HFFc6 (cell line): ENCODE data around the gene PIP4K2C. TPM values are rescaled to one million over a fixed set of nuclear protein-coding genes. Genes with fewer than 3 reads are reported as not detected.
"Not testable (repeated sequence)": the region's sequence is repeated elsewhere in the genome, so short reads cannot be mapped to it uniquely, and the experiment has no call there.

Experiments
- DNase-seq: peaks from one replicate; pipeline ENCODE4 v3.0.0-alpha.2; 2018
- H3K27ac Mint-ChIP-seq: 2 replicates; pipeline ENCODE4 v1.8.0; 2020; ENCODE audit warnings: mild to moderate bottlenecking, mixed read lengths
- H3K27me3 Mint-ChIP-seq: 2 replicates; pipeline ENCODE4 v1.8.0; 2021; ENCODE audit warnings: mild to moderate bottlenecking, moderate library complexity, mixed read lengths; ENCODE audit not compliant: insufficient read depth
- H3K36me3 Mint-ChIP-seq: 2 replicates; pipeline ENCODE4 v1.8.0; 2021; ENCODE audit warnings: low read depth, mixed read lengths
- H3K4me1 Mint-ChIP-seq: 2 replicates; pipeline ENCODE4 v1.8.0; 2020; ENCODE audit warnings: low read depth, mixed read lengths
- H3K4me3 Mint-ChIP-seq: 2 replicates; pipeline ENCODE4 v1.8.0; 2020; ENCODE audit warnings: mild to moderate bottlenecking, moderate library complexity, mixed read lengths
- H3K9me3 Mint-ChIP-seq: 2 replicates; pipeline ENCODE4 v1.8.0; 2020; ENCODE audit warnings: mild to moderate bottlenecking, mixed read lengths
- total RNA-seq, 6 experiments: library from RNA; stranded (reverse); fragmentation: NEBNext Ultra II Directional; extraction: Animal tissue kit (Norgen Biotek cat#: 25700); gene quantifications; 2 replicates in 1 of 6; 3 replicates in 5 of 6; pipeline ENCODE4 v1.2.3, GENCODE V29; 2021
- TF ChIP-seq, protein P1 (sequence below): fragments of 200-600 bp; sonication (generic); IDR thresholded peaks from 2 replicates; pipeline ENCODE4 v1.5.0; 2021; ENCODE audit warnings: antibody characterized with exemption, mild to moderate bottlenecking

The PIP4K2C gene
- total RNA-seq, 6 experiments from 2014 or later, result 21.1 to 33.1 (median 24.3) TPM

DNA sequence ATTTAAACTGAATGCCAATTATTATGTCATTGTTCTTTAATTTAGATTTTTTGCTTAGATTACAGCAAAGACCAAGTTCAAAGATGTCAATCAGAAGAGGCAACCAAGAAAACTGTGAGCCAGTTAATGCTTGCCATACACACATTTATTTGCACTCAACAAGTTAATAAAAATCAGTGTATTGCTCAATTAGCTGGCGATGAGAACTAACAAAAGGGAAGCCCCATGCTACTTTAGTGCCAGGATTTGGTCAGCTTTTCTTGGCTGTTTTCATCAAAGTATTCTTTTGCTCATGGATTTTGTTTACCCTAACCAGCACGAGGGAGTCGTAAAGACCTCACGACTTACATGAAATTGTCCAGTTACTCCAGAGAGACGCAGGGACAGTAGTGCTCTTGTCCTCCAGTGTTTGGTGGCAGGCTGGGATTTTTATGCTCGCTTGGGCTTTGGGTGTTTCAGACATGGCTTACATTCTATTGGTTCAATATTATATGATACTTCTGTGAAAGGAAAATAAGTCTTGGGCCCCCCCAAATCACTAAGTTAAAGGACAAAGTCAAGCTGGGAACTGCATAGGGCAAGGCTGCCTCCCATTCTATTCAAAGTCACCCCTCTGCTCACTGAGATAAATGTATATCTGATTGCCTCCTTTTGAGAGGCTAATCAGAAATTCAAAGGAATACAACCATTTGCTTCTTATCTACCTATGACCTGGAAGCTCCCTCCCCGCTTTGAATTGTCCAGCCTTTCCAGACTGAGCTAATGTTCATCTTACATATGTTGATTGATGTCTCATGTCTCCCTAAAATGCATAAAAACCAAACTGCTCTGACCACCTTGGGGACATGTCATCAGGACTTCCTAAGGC is 49.4 kb downstream of the PIP4K2C start:
- H3K27ac Mint-ChIP-seq, result no peak overlapping the region
- H3K27me3 Mint-ChIP-seq, result peaks cover 14% of the 10 kb centered on the region; the same call in 1 of the 2 replicates
- H3K4me3 Mint-ChIP-seq, result no peak overlapping the region
- H3K4me1 Mint-ChIP-seq, result no peaks in the 10 kb centered on the region
- H3K9me3 Mint-ChIP-seq, result peaks cover 10% of the 10 kb centered on the region
- no peaks in the 10 kb centered on the region for H3K36me3 Mint-ChIP-seq
- TF ChIP-seq, protein P1, sequence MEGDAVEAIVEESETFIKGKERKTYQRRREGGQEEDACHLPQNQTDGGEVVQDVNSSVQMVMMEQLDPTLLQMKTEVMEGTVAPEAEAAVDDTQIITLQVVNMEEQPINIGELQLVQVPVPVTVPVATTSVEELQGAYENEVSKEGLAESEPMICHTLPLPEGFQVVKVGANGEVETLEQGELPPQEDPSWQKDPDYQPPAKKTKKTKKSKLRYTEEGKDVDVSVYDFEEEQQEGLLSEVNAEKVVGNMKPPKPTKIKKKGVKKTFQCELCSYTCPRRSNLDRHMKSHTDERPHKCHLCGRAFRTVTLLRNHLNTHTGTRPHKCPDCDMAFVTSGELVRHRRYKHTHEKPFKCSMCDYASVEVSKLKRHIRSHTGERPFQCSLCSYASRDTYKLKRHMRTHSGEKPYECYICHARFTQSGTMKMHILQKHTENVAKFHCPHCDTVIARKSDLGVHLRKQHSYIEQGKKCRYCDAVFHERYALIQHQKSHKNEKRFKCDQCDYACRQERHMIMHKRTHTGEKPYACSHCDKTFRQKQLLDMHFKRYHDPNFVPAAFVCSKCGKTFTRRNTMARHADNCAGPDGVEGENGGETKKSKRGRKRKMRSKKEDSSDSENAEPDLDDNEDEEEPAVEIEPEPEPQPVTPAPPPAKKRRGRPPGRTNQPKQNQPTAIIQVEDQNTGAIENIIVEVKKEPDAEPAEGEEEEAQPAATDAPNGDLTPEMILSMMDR, result no peak
- no peak for DNase-seq

GRCh38 chr12:57641699-57642442 is 50.9 kb downstream of the PIP4K2C start:
- Mint-ChIP-seq H3K9me3 (peaks cover 20% of the 10 kb centered on the region), H3K27ac (no peak overlapping the region), H3K4me1 (no peaks in the 10 kb centered on the region), H3K4me3 (no peak overlapping the region), H3K27me3 (peaks cover 14% of the 10 kb centered on the region; the same call in 1 of the 2 replicates), H3K36me3 (peaks cover 5% of the 10 kb centered on the region; the same call in 1 of the 2 replicates)
- TF ChIP-seq, protein P1, result no peak
- DNase-seq, result no peak

DNA sequence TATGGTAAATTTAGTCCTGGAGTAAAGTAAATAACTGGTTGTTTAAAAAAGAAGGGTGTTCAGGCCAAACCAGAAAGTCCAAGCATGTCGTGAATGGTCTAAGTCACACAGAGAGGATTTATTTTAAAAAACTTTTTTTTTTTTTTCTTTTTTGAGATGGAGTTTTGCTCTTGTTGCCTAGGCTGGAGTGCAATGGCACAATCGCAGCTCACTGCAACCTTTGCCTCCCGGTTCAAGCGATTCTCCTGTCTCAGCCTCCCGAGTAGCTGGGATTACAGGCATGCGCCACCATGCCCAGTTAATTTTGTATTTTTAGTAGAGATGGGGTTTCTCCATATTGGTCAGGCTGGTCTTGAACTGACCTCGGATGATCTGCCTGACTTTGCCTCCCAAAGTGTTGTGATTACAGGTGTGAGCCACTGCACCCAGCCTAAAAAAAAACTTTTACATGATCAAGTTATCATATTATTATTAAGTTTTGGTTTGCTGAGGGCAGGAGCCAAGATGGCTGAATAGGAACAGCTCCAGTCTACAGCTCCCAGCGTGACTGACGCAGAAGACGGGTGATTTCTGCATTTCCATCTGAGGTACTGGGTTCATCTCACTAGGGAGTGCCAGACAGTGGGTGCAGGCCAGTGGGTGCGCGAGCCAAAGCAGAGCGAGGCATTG is 55.1 kb downstream of the PIP4K2C start:
- peaks cover 20% of the 10 kb centered on the region for H3K9me3 Mint-ChIP-seq
- H3K27me3 Mint-ChIP-seq, H3K4me3 Mint-ChIP-seq, H3K27ac Mint-ChIP-seq, H3K4me1 Mint-ChIP-seq, H3K36me3 Mint-ChIP-seq: not testable (repeated sequence)
- peak; percentile 35 for DNase-seq

DNA sequence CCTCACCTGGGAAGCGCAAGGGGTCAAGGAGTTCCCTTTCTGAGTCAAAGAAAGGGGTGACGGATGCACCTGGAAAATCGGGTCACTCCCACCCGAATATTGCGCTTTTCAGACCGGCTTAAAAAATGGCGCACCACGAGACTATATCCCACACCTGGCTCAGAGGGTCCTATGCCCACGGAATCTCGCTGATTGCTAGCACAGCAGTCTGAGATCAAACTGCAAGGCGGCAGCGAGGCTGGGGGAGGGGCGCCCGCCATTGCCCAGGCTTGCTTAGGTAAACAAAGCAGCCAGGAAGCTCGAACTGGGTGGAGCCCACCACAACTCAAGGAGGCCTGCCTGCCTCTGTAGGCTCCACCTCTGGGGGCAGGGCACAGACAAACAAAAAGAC is 55.7 kb downstream of the PIP4K2C start:
- H3K27me3 Mint-ChIP-seq, H3K36me3 Mint-ChIP-seq, H3K4me3 Mint-ChIP-seq, H3K27ac Mint-ChIP-seq, DNase-seq, H3K4me1 Mint-ChIP-seq: not testable (repeated sequence)
- peaks cover 20% of the 10 kb centered on the region for H3K9me3 Mint-ChIP-seq

Other genes starting within 250 kb of the PIP4K2C start
- 10 to 100 TPM; 33.7 to 39.4 (median 37.9) TPM for gene R3HDM2, start 160.1 kb upstream of the PIP4K2C start, total RNA-seq
- not detected for gene INHBC, start 156.4 kb upstream of the PIP4K2C start, total RNA-seq
- under 1 TPM in 5 of 6 experiments, not detected in 1; 0.12 to 0.34 (median 0.18) TPM for gene INHBE, start 135.9 kb upstream of the PIP4K2C start, total RNA-seq
- gene GLI1, start 131.4 kb upstream of the PIP4K2C start, total RNA-seq, result 1 to 10 TPM; 3.9 to 5.8 (median 4.6) TPM
- gene ARHGAP9, start 111.3 kb upstream of the PIP4K2C start, total RNA-seq, result under 1 TPM in 5 of 6 experiments, not detected in 1; 0.11 to 0.85 (median 0.21) TPM
- gene MARS1, start 103.1 kb upstream of the PIP4K2C start, total RNA-seq, result 100 to 1,000 TPM; 179 to 207 (median 193) TPM
- gene DDIT3, start 70.7 kb upstream of the PIP4K2C start, total RNA-seq, result 10 to 100 TPM in 4 of 6 experiments, 1 to 10 TPM in 2; 9.4 to 10.8 (median 10.2) TPM
- 10 to 100 TPM; 40.7 to 43.6 (median 42.1) TPM for gene MBD6, start 68.4 kb upstream of the PIP4K2C start, total RNA-seq
- gene DCTN2, start 44.0 kb upstream of the PIP4K2C start, total RNA-seq, result 100 to 1,000 TPM; 110 to 123 (median 116) TPM
- gene KIF5A, start 41.1 kb upstream of the PIP4K2C start, total RNA-seq, result 1 to 10 TPM; 1.0 to 1.8 (median 1.2) TPM
- 10 to 100 TPM; 17.7 to 21.0 (median 19.2) TPM for gene DTX3, start 13.6 kb downstream of the PIP4K2C start, total RNA-seq
- gene ARHGEF25, start 20.2 kb downstream of the PIP4K2C start, total RNA-seq, result 10 to 100 TPM; 10.2 to 21.9 (median 11.9) TPM
- 1 to 10 TPM; 1.4 to 3.1 (median 2.3) TPM for gene B4GALNT1, start 42.0 kb downstream of the PIP4K2C start, total RNA-seq
- gene OS9, start 102.9 kb downstream of the PIP4K2C start, total RNA-seq, result 100 to 1,000 TPM; 150 to 158 (median 156) TPM
- gene AGAP2, start 147.6 kb downstream of the PIP4K2C start, total RNA-seq, result under 1 TPM; 0.14 to 0.18 (median 0.14) TPM
- gene TSPAN31, start 153.8 kb downstream of the PIP4K2C start, total RNA-seq, result 10 to 100 TPM; 20.3 to 32.3 (median 24.3) TPM
- gene CDK4, start 161.1 kb downstream of the PIP4K2C start, total RNA-seq, result 100 to 1,000 TPM; 112 to 140 (median 116) TPM
- gene MARCHF9, start 163.9 kb downstream of the PIP4K2C start, total RNA-seq, result 1 to 10 TPM in 4 of 6 experiments, under 1 TPM in 2; 0.94 to 3.2 (median 1.2) TPM
- 1 to 10 TPM in 3 of 6 experiments, under 1 TPM in 3; 0.57 to 1.8 (median 0.96) TPM for gene CYP27B1, start 175.9 kb downstream of the PIP4K2C start, total RNA-seq
- 10 to 100 TPM; 30.0 to 41.8 (median 36.0) TPM for gene METTL1, start 180.9 kb downstream of the PIP4K2C start, total RNA-seq
- gene EEF1AKMT3, start 181.4 kb downstream of the PIP4K2C start, total RNA-seq, result 1 to 10 TPM; 6.3 to 9.0 (median 7.8) TPM
- 10 to 100 TPM; 28.6 to 36.8 (median 33.7) TPM for gene TSFM, start 191.6 kb downstream of the PIP4K2C start, total RNA-seq
- 1 to 10 TPM in 1 of 6 experiments, under 1 TPM in 5; 0.14 to 1.1 (median 0.67) TPM for gene AVIL, start 227.5 kb downstream of the PIP4K2C start, total RNA-seq